HG02588 (cell line): Measurements from ENCODE around the gene FTCD.

Experiments used
- ATAC-seq: cut with Tn5 transposase; IDR thresholded peaks from one replicate; pipeline ENCODE4 v1.9.1; 2021; ENCODE audit warnings: mild to moderate bottlenecking, moderate library complexity; ENCODE audit not compliant: unreplicated experiment

Gene FTCD

DNA sequence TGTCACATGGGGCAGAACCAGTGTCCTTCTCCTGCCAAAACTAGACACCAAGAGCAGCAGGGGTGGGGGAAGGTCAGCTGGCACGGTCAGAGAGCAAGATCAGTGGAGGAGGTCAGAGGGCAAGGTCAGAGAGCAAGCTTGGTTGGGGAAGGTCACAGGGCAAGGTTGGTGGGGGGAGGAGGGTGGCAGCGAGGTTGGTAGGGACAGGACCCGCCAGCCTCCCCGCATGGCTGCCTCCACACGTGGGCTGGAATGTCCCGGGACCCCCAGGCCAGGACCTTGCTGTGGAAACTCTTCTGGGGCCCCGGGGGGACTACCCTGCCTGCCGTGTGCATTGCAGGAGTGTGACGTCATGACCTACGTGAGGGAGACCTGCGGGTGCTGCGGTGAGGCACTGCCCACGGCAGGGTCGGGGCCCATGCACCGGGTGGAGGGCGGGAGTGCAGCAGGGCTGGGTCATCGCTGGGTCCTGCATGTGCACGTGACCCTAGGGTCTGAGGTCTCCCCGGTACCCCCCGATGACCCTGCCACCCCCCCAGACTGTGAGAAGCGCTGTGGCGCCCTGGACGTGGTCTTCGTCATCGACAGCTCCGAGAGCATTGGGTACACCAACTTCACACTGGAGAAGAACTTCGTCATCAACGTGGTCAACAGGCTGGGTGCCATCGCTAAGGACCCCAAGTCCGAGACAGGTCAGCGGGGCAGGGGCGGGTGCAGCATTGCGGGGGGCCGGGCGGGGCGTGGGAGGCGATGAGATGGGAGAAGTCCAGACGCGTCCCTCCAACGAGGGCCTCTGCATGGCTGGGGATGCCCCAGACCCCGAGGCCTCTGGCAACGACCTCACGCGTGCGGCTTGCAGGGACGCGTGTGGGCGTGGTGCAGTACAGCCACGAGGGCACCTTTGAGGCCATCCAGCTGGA is 30.2 kb downstream of the FTCD start:
- no peak for ATAC-seq

DNA sequence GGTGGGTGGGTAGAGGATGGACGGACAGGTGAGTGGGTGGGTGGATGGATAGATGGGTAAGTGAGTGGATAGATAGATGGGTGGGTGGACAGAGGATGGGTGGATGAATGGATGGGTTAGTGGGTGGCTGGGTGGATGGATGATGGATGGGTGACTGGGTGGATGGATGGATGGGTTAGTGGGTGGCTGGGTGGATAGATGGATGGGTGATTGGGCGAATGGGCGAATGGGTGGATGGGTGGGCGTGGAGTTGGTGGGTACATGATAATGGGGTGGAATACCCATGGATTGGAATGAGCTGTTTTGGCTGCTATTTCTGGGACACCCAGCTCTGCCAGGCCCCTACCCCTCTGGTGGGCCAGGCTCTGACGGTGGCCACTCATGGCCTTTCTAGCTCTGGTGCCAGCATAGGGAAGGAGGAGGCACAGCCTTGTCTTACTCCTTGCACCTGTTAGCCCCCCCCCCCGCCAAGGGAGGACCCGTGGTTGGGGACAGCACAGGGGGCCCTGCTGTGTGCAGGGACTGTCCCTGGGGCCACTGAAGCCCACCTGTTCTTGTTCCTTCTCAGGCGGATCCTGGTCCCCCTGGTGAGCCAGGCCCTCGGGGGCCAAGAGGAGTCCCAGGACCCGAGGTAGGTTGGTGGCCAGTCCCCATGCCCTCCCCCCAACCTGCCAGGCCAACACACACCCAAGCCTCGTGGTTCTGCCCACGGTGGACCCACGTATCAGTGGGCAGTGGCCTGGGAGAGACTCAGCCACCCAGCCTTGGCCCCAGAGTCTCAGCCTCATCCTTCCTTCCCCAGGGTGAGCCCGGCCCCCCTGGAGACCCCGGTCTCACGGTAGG is 31.1 kb downstream of the FTCD start:
- no peak for ATAC-seq

DNA sequence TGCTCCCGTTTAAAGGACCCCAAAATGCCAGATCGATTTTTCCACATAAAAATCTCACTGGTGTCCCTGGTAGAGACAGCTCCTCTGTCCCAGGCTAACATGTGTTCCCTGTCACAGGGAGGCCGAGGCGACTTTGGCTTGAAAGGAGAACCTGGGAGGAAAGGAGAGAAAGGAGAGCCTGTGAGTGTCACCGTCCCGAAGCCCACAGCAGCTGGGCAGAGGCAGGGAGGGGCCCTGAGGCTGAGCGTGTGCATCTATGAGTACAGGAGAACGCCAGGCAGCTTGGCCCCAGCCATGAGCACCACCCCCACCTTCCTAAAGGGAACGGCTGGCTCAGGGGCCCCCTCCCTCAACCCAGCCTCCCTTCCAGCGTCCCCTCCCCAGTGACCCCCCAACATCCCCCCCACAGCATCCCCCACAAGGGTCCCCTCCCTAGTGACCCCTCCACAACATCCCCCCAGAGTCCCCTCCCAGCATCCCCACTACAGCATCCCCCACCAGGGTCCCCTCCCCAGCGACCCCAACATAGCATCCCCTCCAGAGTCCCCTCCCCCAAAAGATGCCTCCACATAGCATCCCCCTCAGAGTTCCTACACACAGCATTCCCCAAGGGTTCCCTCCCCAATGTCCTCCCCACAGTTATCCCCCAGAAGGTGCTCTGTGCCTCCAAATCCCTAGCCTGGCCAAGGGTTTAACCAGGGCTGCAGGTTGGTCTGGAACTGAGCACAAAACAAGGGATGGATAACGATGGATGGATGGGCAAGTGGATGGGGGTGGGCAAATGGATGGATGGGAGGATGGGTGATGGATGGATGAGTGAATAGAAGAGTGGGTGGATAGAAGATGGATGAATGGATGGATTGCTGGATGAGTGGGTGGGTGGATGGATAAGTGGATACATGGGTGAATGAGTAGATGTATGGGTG is 32.4 kb downstream of the FTCD start:
- no peak for ATAC-seq

DNA sequence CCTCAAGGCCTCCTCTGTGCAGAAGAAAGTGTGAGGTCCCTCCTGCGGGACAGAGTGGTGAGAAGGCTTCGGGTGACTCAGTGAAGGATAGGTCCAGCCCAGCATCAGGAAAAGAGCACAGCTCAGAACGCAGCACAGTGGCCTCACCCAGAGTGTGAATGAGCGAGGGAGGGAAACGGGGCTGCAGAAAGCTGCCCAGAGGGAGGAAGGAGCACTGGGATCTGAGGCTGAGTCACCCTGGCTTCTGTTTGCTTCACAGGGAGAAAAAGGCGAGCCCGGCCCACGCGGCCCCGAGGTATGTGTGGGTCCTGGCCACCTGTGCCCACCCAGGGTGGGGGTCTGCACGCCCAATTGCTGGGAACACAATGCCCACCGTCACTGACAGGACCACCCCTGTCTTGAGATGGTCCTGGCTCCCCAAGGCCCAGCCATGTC is 33.1 kb downstream of the FTCD start:
- ATAC-seq = no peak

DNA sequence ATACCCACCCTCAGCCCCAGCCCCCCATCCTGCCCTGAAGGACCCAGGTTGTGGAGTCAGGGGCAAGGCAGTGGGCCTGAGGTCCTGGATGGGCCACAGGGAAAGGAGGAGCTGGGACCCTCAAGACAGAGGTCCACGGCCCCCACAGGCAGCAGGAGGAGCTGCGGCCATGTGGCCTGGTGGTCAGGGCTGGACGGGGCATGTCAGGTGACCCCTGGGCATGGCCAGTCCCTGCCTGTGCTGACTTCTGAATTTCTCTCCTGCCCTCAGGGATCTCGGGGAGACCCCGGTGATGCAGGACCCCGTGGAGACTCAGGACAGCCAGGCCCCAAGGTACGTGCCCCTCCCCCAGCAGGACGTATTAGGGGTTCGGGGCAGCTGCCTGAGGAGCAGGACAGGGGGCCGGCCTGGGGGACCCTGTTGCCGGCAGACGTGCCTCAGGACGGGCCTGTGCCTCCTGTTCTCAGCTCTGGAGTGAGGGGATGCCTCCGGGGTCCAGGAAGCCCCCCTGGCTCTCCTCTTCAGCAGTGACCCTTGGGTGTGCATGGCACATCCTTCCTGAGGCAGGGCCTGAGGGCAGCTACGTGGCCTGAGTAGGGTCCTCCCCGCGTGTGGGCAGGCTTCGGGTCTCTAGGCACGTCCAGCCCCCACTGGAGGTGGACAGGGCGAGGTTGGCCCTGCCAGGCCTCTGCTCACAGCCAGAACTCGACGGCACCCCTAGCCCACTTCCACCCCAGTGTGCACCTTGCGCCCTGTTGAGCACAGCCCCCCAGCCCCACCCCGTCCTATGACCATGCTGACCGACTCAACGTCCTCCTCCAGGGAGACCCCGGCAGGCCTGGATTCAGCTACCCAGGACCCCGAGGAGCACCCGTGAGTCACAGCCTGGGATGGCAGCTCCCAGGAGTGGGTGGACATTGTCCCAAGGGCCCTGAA is 33.8 kb downstream of the FTCD start:
- ATAC-seq = no peak

DNA sequence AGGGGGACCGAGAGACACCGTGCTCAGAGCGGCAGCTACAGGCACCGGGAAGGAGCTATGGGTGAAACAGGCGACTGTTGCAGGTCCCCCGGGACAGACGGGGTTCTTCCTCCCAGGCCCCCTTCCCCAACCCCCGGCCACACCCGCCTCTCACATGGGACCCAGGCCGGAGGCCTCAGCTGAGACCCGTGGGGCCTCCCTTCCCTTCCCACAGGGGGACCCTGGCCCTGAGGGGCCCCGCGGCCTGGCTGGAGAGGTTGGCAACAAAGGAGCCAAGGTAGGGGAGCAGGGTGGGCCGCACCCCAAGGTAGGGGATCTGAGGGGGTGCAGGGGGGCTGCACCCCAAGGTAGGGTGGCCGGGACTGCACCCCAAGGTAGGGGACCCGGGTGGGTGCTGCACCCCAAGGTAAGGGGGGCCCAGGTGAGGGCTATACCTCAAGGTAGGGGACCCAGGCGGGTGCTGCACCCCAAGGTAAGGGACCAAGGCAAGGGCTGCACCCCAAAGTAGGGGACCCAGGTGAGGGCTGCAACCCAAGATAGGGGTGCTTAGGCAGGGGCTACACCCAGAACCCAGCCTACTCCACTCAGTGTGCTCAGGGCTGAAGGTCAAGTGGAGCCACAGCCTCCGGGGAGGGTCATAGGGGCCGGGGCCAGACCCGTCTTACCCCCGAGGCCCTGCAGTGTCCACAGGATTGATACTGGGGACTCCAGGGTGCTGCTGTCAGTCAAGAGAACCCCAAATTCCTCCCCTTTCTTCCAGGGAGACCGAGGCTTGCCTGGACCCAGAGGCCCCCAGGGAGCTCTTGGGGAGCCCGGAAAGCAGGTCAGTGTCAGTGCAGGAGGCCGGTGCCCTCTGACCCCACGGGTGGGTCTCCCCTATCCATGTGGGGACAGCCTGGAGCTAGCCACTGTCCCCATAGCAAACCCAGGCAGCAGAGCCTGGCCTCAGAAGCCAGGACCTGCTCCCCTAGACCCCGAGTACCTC is 34.8 kb downstream of the FTCD start:
- no peak for ATAC-seq

DNA sequence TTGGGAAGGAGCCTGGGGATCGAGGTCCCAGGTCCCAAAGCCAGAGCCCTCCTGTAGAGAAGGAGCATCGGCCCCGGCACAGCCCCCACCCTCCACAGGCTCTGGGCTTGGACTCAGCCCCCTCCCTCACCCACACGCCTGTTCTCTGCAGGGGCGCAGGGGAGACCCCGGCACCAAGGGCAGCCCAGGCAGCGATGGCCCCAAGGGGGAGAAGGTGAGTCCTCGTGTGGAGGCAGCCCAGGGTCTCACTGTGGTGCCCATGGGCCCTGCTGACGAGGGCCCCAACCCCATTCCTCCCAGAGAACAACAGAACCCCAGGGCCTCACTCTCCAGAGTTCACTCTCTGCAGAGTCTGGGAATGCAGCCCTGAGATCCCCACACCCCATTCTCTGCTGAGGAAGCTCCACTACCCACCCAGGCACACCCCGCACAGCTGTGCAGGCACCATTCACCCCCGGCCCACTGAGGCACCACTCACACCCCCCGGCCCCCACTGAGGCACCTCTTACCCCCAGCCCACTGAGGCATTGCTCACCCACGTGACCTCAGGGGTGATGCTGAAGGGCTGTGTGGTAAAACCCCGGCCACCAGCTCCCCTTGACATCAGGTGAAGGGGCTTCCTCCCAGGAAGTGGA is 35.6 kb downstream of the FTCD start:
- ATAC-seq = no peak

DNA sequence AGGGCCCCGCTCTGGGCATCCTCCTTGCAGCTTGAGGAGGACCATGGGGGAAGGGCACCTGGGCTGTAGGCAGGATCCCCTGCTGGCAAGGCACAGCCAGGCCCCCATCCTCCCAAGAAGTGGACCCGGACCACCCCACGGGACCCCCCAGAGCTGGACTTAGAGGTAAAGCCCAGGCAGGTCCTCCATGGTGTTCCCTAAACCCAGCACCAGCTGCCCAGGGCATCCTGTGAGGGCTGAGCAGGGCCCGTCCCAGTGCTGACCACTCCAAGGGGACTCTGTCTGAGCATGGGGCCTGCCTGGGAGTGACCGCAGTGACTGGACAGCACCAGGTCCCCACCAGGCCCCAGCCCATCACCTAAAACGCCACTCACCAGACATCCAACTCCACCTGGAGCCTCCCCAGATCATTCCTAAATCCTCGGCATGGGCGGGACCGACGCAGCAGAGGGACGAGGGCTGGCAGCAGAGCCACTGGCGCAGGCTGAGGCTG is 36.2 kb downstream of the FTCD start:
- ATAC-seq = no peak

DNA sequence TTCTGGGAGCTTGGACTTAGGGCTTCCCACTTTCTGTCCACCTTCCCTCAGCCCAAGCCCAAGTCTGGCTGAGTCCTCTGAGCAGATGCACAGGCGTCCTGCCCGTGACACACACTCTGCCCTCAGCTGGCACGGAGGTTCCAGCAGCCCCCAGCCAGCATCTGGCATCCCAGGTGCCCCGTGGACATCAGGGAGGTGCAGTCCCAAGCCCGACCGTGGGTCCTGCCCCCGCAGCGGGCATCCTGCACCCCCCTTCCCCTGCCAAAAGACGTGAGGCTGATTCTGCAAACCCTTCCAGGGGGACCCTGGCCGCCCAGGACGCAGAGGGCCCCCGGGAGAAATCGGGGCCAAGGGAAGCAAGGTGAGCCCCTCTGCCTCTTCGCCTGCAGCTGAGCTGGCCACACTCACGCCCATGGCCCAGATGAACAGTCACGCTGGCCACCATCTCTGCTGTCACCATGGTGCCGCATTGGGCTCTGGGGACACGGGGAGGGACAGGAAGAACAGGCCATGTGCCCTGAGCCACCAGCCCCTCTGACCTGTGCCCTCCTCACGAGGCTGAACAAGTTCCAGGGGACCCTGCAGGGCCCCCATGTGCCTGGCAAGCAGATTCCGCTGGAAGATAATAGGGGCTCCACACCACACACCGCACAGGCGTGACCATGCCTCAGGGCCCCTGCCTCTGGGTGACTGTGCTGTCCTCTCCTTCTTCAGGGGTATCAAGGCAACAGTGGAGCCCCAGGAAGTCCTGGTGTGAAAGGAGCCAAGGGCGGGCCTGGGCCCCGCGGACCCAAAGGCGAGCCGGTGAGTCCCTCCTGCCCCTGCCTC is 36.8 kb downstream of the FTCD start:
- no peak for ATAC-seq

DNA sequence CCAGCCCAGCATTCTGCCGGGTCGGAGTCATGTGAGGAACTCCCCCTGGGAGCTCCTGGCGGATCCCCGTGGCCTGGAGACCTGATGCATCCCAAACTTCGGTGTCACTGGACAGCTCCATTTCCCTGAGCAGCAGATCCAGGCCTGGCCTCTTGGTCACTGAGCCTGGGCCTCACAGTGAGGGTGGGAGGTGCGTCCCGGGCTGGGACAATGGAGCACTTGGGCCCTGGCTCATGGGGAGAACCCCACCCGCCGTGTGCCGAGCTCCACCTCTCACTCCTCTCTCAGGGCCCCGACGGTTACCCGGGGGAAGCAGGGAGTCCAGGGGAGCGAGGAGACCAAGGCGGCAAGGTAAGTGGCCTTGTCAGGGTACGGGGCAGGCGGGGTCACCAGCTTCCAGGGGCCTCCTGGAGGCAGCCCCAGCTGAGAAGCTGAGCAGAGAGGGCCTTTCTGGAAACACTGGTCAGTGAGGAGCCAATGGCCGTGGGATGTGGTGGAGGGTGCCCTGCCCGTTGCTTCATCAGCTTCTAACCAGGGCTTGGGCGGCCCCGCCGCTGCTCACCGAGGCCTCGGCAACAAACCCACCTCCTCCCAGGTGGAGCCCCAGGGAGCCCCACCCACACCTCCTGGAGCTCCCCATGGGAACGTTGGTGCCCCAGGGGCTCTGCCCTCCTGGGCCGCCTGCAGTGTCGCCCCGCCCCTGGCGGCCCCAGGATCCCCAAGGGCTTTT is 37.6 kb downstream of the FTCD start:
- no peak for ATAC-seq

DNA sequence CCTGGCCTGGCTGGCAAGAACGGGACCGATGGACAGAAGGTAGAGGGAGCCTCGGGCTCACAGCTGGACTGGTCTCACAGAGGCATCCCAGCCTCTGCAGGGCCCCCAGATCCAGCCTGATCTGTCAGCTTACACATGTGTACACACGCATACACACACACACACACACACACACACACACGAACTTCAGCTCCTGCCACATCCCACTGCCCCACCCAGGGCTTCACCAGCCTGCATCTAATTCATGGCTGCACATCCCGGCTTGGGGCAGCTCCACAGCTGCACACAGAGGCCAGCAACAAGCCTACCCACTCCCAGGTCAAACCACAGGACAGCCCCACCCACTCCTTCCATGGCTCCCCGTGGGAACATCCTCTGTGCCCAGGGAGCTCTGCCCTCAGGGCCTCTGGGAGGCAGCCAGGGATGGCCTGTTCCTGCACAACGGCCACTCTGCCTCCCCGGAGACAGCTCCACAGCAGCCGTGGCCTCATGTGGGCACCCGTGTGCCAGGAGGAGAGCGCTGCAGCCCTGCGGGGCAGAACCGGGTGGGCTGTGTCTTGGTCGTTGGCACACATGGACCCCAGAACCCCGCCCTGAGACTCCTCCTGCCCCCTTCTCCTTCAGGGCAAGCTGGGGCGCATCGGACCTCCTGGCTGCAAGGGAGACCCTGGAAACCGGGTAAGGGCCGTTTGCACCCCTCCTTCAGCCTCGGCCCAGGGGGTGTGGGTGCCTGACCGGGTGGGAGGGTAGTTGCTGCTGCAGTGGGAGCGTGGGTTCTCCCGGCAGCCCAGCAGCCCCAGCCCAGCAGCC is 38.4 kb downstream of the FTCD start:
- no peak for ATAC-seq

DNA sequence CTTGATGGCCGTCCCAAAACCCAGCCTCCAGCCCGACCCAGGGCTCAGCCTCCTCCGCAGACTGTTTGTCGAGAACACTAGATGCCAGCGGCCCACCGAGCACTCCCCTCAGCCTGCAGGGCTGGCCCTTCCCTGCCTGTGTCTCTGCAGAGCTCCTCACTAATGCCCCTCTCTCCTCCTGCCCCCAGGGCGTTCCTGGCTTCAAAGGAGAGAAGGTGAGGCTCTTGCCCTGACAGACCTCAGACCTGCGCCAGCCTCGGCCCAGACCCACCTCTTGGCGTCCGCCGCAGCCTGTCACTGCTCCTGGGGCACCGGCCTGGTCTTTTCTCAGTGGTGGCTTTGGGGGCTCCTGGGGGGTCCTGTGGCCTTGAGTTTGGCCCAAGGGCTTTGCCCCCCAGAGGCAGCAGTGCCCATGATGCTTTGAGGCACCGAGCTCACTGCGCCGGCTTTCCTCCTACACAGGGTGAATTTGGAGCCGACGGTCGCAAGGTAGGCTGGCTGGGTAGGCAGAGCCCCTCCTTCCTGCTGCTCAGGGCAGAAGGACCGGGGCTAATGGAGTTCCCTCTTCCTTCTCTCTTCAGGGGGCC is 39.1 kb downstream of the FTCD start:
- no peak for ATAC-seq

DNA sequence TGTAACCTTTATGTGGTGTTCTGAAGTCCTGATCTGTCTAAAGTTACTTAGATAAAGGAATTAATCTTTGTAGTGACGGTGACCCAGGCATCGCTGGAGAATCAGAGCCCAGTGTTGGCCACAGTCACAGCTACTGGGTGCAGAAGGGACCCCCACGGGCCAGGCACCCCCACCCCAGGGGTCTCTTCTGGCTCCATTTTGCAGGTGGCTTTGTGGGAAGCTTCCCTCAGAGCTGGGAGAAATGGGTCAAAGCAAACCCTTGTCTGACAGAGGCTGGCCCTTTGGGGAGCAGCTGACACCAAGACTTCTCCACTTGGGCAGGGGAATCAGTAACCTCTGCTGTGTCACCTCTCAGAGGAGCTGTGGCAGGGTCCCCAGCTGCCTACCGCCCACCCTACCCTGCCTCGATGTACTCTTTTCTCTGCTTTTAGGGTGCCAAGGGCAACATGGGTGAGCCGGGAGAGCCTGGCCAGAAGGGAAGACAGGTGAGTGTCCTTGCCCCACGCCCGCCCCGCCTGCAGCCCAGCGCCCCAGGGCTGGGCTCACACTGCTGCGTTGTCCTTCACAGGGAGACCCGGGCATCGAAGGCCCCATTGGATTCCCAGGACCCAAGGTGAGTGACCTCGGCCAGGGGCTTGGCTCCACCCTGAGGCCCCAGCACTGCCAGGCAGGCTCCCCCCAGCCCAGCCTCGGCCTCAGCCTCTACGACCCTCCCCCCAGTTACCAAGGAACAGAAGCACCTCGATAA is 39.8 kb downstream of the FTCD start:
- ATAC-seq = no peak

DNA sequence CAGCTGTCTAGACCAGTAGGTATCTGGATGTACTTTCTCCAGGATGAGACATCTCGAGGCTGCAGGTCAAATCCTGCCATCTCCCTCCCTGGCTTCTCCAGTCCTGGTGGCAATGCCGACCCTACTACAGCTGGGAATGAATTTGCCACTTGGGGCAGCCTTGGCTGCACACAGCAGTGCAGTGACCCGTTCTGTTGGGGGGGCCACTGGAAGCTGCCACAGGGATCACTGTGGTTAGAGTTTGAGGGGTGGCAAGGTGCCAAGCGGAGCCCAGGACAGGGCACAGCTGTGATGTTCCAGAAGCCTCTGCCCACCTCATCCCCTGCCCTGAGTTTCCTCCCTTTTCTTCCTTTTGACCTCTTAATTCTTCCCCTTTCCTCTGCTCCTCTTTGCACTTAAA is 40.4 kb downstream of the FTCD start:
- no peak for ATAC-seq
